Fibroblast of villous mesenchyme (primary cell): ENCODE measurements around the gene MYO5A. TPM values are rescaled to one million over a fixed set of nuclear protein-coding genes. Genes with fewer than 3 reads are reported as not detected.
"Not testable (repeated sequence)": the region's sequence is repeated elsewhere in the genome, so short reads cannot be mapped to it uniquely, and the experiment has no call there.

Source experiments
- DNase-seq: peaks from one replicate; pipeline ENCODE4 v3.0.0-alpha.2; 2010; ENCODE audit warnings: low read depth
- H3K4me3 ChIP-seq: 2 replicates; pipeline ENCODE4 v1.5.1; 2011; ENCODE audit warnings: low read depth, mild to moderate bottlenecking, low read length
- total RNA-seq: library from RNA; depleted of rRNA; stranded (reverse); fragments of >200 nt; gene quantifications from 2 replicates; pipeline ENCODE4 v1.2.3, GENCODE V29; 2012
- TF ChIP-seq, protein P1 (sequence below): IDR thresholded peaks from 2 replicates; pipeline ENCODE4 v1.5.1; 2012; ENCODE audit warnings: low read depth, mild to moderate bottlenecking, low read length; ENCODE audit not compliant: insufficient read depth

MYO5A gene
- total RNA-seq, 1 donor: 53.1 TPM

DNA sequence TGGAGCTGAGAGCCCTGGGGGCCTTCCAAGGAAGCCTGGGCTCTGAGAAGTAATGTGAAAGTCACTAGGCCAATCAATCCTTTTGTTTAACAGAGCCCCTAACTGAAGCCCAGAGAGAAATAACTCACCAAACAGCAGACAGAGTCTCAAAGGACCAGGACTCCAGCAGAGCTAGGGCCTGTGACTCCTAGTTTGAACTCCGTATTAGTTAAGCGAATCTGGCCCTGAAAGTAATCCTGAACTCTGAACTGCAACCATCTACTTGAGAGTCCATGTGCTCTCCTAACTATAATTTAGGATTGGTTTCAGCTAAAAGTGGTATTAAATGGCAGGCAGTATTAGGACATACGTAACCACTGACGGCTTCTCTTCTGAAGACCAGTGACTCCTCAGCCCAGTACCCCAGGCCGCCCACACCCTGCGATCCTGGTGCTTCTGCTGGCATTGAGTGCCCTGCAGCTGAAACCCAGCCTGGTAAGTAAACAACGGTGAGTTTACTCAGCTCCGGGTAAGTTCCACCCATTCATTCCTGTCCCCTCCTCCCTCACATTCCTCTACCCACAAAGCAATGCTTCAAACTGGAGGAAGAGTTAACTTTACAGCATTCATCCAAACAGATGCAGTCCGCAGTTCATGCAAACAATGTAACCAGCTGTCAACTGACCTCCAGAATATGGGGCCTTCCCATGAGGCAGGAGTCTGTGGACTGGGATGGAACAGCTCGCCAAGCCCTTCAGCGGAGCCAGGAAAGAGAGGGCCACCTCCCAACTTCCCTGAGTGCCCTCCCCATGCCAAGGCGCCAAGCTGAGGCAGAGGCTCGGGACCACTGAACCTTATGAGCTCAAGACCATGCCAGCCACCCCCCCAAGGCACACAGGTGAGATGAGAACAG is 240.4 kb downstream of the MYO5A start:
- TF ChIP-seq, protein P1, sequence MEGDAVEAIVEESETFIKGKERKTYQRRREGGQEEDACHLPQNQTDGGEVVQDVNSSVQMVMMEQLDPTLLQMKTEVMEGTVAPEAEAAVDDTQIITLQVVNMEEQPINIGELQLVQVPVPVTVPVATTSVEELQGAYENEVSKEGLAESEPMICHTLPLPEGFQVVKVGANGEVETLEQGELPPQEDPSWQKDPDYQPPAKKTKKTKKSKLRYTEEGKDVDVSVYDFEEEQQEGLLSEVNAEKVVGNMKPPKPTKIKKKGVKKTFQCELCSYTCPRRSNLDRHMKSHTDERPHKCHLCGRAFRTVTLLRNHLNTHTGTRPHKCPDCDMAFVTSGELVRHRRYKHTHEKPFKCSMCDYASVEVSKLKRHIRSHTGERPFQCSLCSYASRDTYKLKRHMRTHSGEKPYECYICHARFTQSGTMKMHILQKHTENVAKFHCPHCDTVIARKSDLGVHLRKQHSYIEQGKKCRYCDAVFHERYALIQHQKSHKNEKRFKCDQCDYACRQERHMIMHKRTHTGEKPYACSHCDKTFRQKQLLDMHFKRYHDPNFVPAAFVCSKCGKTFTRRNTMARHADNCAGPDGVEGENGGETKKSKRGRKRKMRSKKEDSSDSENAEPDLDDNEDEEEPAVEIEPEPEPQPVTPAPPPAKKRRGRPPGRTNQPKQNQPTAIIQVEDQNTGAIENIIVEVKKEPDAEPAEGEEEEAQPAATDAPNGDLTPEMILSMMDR: no peak
- DNase-seq: peak; percentile 5
- H3K4me3 ChIP-seq: no peak overlapping the region

GRCh38 chr15:52287114-52287513 is 241.6 kb downstream of the MYO5A start:
- no peak for DNase-seq
- no peak overlapping the region for H3K4me3 ChIP-seq
- TF ChIP-seq, protein P1: no peak

DNA sequence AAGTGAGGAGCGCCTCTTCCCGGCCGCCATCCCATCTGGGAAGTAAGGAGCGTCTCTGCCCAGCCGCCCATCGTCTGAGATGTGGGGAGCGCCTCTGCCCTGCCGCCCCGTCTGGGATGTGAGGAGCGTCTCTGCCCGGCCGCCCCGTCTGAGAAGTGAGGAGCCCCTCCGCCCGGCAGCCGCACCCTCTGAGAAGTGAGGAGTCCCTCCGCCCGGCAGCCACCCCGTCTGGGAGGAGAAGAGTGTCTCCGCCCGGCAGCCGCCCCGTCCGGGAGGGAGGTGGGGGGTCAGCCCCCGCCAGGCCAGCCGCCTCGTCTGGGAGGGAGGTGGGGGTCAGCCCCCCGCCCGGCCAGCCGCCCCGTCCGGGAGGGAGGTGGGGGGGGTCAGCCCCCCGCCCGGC is 242.7 kb downstream of the MYO5A start:
- not testable (repeated sequence) for H3K4me3 ChIP-seq, DNase-seq

DNA sequence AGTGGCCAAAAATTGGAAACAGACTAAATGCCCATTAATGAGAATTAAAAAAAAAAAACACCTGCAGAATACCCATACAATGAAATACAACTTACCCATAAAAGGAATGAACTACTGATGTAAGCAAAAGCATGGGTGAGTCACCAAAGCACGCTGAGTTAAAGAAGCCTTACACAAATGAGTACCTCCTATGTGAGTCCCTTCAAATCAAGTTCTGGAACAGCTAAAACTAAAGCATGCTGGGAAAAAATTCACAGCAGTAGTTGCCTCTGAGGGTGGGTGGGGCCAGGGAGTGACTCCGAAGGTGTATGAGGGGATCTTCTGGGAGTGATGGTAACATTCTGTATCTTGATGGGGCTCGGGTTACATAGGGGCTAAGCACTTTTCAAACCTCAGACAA is 244.5 kb downstream of the MYO5A start:
- TF ChIP-seq, protein P1: no peak
- DNase-seq: no peak
- H3K4me3 ChIP-seq: no peak overlapping the region

- DNase-seq: no peak
- no peak overlapping the region for H3K4me3 ChIP-seq
- TF ChIP-seq, protein P1: no peak
Measured at GRCh38 chr15:52283281-52283680, 245.4 kb downstream of the MYO5A start.

DNA sequence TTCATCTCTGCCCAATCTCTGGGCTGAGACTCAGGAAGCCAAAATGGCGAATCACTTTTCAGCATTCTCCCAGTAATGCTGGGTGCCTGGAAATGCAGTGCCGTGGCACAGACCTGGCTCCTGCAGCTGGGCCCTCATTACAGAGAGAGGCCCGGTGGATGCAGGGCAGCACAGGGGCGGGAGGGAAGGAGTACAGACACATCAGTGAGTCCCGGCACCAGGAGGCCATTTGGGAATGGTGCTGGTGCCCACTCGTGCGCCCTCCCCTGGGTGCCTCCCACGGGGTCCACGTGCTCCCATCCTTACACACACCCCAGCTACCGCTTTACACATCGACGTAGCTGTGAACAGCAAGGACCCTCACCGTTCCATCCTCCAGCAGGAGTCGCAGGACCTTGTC is 246.3 kb downstream of the MYO5A start:
- no peak for DNase-seq
- no peak overlapping the region for H3K4me3 ChIP-seq
- TF ChIP-seq, protein P1: no peak

- DNase-seq: no peak
- no peak overlapping the region for H3K4me3 ChIP-seq
- TF ChIP-seq, protein P1: no peak
Measured at GRCh38 chr15:52281085-52282035, 247.3 kb downstream of the MYO5A start.
